Loucy (cell line): ENCODE data around the gene RPL23.

Experiments
- CTCF ChIP-seq: fragments of 200-600 bp; sonication (generic); conservative IDR thresholded peaks from 2 replicates; pipeline ENCODE4 v1.5.1; 2014; ENCODE audit warnings: mild to moderate bottlenecking, antibody characterized with exemption, low read length
- EZH2phosphoT487 ChIP-seq: fragments of 200-600 bp; IDR thresholded peaks from 2 replicates; pipeline ENCODE4 v1.6.1; 2018; ENCODE audit warnings: antibody characterized with exemption, mild to moderate bottlenecking, moderate library complexity, borderline replicate concordance

GRCh38 chr17:38898291-38898679 lies 44.8 kb upstream of the RPL23 start:
- TF ChIP-seq CTCF = no peak
- no peak for TF ChIP-seq EZH2phosphoT487
